HG02623 (cell line): ENCODE measurements around the gene SIMC1.
"Not testable (repeated sequence)": the region's sequence is repeated elsewhere in the genome, so short reads cannot be mapped to it uniquely, and the experiment has no call there.

ENCODE experiments used
- ATAC-seq: cut with Tn5 transposase; IDR thresholded peaks from one replicate; pipeline ENCODE4 v1.9.1; 2021; ENCODE audit warnings: moderate library complexity; ENCODE audit not compliant: unreplicated experiment

SIMC1 gene

GRCh38 chr5:176237971-176238644 is at the start of gene SIMC1:
Gene SIMC1, plus strand, starts transcription at chr5:176238424. Its CDS starts 85 bp downstream, at chr5:176238509.
- ATAC-seq: peak; percentile 47

- no peak for ATAC-seq
Observed at GRCh38 chr5:176188506-176189193, 49.6 kb upstream of the SIMC1 start.

- no peak for ATAC-seq
Observed at GRCh38 chr5:176189857-176190256, 48.4 kb upstream of the SIMC1 start.

GRCh38 chr5:176190886-176191755 is 47.1 kb upstream of the SIMC1 start:
- no peak for ATAC-seq

DNA sequence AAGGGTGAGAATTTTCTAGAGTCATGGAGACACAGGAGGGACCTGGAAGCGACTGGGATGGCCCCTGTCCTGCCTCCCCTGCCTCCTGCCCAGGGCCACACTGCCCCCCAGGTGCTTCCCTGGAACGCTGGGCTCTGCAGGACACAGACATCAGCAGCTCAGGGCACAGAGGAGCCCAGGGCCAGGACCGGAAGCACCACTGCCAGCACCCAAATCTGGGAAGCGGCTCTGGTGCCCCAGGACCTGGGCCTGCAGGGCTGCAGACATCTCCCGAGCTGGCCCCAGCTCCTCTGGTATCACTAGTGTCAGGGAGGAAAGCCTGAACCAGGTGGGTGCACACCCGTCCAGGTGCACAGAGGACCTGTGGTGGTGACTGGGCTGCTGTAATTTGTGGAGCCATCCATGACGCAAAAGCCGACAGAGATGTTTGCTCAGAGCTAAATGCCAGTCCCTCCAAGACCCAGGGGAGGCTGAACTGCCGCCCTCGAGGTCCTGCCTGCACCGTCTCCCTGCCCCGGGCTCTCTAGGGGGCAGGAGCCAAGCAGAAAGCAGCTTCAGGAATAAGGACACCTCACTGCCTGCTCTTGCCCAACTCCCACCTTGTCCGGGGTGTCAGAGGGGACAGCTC is 46.0 kb upstream of the SIMC1 start:
- ATAC-seq: no peak

DNA sequence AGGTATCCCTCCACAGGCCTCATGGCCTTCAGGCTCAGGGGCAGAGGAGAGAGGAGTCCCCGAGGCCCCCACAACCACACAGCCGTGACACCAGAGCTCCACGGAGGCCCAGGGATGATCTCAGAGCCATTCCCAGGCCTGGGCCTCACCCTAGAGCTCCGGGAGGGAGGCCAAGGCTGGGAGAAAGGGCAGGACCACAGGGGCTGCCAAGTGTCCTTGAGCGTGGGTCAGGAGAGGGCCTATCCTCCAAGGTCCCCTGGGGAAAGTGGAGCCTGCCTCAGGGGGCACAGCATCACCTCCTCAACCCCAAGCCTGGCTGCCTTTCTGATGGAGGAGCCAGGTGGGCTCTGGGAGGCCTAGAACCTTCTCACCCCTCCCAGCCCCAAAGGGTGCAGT is 45.5 kb upstream of the SIMC1 start:
- not testable (repeated sequence) for ATAC-seq

DNA sequence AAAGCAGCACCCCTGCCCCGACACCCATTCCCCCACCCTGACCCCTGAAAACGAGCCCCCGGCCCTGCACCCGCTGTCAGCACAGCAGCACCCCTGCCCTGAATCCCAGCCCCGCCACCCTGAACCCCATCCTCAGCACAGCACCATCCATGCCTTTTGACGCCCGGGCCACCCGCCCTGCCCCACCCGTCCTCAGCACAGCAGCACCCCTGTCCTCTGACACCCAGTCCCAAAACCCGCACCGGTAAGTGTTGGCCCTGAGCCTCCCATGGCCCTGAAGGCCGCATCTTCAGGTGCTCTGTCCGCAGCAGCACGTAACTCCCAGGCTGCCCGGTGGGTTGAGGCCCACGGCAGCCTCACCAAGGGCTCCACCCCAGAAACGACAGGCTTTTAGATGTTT is 44.6 kb upstream of the SIMC1 start:
- ATAC-seq: not testable (repeated sequence)

GRCh38 chr5:176194238-176195083 is 43.8 kb upstream of the SIMC1 start:
- ATAC-seq: not testable (repeated sequence)

- ATAC-seq: not testable (repeated sequence)
Observed at GRCh38 chr5:176195084-176195413, 43.2 kb upstream of the SIMC1 start.

DNA sequence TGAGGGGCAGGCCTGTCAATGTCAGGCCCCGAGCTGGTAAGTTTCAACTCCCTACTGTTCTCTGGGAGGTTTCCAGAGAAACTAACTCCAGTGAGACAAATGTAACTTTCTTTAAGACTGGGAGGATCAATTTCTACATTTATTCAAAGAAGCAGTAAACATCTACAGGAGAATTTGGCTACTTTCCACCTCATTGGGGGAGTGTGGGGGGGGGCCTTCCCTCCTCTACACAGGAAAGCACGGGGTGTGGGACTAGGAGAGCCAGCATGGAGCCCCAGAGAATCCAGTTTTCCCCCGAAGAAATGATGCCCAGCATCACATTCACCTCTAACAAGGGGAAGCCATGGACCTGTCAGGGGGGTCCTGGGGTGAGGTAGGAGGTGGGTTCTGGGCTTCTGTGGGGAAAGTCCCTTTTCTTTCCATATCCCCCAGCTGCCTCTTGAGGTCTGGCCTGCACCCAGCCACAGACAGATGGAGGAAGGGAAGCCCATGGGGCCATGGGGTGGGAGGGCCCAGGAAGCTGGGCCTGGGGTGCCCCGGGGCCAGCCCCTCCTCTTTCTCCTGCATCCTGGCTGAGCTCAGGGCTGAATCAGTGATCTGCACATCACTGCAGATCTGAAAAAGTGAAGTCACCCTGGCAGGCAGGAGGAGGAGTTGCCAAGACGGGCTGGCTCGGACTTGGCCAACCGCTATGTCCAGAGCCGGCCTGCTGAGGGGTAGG is 42.6 kb upstream of the SIMC1 start:
- ATAC-seq: not testable (repeated sequence)

DNA sequence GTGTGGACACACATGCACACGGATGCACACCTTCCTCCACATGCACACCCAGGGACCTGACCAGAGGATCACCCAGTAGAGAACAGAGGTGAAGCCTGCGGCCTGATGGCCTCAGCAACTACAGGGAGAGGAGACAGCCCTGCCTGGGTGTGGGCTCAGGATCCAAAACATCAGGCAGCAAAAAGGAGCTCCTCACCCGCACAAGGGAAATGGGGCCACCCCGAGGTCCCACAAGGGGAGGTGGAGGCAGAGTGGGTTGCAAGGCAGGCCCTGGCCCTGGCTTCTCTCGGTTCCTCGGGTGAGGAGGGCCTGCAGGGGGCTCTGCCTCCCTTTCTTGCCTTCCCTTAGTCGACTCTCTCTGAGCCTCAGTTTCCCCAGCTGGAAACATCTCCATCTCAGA is 41.4 kb upstream of the SIMC1 start:
- ATAC-seq: not testable (repeated sequence)

GRCh38 chr5:176197234-176197858 is 40.9 kb upstream of the SIMC1 start:
- not testable (repeated sequence) for ATAC-seq

DNA sequence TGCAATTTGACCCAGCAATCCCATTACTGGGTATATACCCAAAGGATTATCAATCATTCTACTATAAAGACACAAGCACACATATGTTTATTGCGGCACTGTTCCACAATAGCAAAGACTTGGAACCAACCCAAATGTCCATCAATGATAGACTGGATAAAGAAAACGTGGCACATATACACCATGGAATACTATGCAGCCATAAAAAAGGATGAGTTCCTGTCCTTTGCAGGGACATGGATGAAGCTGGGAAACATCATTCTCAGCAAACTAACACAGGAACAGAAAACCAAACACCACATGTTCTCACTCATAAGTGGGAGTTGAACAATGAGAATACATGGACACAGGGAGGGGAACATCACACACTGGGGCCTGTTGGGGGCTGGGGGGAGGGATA is 39.9 kb upstream of the SIMC1 start:
- not testable (repeated sequence) for ATAC-seq

GRCh38 chr5:176198991-176199733 is 39.1 kb upstream of the SIMC1 start:
- not testable (repeated sequence) for ATAC-seq

- not testable (repeated sequence) for ATAC-seq
Observed at GRCh38 chr5:176199803-176200399, 38.3 kb upstream of the SIMC1 start.

GRCh38 chr5:176201811-176202210 is 36.4 kb upstream of the SIMC1 start:
- no peak for ATAC-seq

DNA sequence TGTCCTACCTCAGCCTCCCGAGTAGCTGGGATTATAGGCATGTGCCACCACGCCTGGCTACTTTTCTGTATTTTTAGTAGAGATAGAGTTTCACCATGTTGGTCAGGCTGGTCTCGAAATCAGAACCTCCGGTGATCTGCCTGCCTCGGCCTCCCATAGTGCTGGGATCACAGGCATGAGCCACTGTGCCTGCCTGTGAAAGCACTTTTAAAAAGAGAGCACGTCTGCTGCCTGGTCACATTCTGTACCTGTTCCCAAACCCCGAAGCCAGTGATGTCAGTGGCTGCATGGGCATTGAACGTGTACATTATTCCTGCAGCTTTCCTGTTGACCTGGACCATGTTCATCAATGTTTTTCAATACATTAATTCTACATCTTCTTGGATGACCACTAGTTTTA is 35.1 kb upstream of the SIMC1 start:
- ATAC-seq: no peak

GRCh38 chr5:176203535-176203934 is 34.7 kb upstream of the SIMC1 start:
- not testable (repeated sequence) for ATAC-seq
